Stimulated activated CD8-positive, alpha-beta memory T cell treated with anti-CD3 and anti-CD28 coated beads, Interleukin-4, amount 100 ng/mL, for 24 hours (primary cell): ENCODE data around the gene LRRC74B.
"Not testable (repeated sequence)": the region's sequence is repeated elsewhere in the genome, so short reads cannot be mapped to it uniquely, and the experiment has no call there.

Experiments used
- DNase-seq: peaks from one replicate; pipeline ENCODE4 v3.0.0-alpha.2; 2020; ENCODE audit warnings: low read depth

The LRRC74B gene

GRCh38 chr22:21077884-21078508 lies 32.2 kb downstream of the LRRC74B start:
- DNase-seq = no peak

- DNase-seq = no peak
These were observed 33.2 kb downstream of the LRRC74B start for GRCh38 chr22:21078916-21079315.

DNA sequence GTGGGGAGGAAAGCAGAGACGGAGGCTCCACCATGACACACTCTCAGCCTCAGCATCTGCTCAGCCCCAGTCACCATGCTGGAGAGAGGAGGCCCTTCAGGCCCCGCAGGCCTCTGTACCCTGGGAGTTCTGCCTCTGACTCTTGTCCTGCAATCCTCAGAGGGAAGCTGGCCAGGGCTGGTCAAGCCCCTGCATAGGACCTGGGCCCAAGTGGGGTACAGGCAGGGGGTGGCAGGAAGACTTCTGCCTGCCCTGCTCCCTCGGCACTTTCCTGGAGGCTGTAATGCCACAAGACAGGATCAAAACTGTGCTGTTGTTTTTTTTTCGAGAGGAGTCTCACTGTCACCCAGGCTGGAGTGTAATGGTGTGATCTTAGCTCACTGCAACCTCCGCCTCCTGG lies 33.7 kb downstream of the LRRC74B start:
- no peak for DNase-seq

- no peak for DNase-seq
These were observed 34.8 kb downstream of the LRRC74B start for GRCh38 chr22:21080435-21081137.

DNA sequence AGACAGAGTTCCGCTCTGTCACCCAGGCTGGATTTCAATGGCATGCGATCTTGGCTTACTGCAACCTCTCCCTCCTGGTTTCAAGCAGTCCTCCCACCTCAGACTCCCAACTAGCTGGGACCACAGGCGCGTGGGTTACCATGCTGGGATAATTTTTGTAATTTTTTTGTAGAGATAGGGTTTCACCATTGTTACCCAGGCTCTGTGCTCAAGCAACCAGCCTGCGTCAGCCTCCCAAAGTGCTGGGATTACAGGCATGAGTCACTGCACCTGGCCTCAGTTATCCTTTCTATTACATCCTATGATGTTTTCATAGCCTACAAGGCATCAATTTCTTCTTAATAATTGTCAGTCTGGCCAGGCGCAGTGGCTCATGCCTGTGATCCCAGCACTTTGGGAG lies 36.5 kb downstream of the LRRC74B start:
- no peak for DNase-seq

DNA sequence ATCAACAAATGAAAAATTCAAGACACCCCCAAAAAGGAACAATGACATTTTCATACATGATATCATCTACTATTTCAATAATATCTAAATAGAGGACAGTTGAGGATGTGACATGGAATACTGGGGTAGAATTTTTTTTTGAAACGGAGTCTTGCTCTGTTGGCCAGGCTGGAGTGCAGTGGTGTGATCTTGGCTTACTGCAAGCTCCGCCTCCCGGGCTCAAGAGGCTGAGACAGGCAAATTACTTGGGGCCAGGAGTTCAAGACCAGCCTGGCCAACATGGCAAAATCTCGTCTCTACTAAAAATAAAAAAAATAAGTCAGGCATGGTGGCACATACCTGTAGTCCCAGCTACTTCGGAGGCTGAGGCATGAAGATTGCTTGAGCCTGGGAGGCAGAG lies 41.4 kb downstream of the LRRC74B start:
- DNase-seq = no peak

GRCh38 chr22:21087926-21088325 lies 42.2 kb downstream of the LRRC74B start:
- DNase-seq = not testable (repeated sequence)

- not testable (repeated sequence) for DNase-seq
These were observed 45.5 kb downstream of the LRRC74B start for GRCh38 chr22:21091220-21091619.

DNA sequence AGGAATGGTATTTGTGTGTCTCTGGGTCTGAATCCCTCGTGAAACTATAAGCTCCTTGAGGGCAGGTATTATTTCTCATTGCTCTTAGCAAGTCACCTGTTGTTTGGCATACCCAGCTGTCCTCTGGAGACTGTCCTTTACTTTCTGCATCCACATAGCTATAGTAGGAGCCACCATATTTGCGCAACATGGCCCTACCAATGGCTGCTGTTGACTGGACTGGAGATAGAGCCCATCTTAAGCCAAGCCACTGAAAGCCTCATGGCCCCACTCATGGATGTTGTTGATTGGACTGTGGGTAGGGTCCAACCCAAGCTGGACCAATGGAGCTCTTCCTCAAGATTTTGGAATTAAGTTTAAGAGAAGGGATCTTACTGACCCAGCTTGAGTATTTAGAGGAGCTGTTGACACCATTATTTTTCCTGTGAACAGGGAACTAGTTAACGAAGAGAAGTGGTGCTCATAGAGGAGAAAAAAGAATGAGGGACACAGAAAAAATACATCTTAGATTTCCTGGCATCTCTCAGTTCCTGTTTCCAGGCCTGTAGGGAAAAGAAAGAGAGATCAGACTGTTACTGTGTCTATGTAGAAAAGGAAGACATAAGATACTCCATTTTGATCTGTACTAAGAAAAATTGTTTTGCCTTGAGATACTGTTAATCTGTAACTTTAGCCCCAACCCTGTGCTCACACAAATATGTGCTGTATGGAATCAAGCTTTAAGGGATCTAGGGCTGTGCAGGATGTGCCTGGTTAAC lies 47.2 kb downstream of the LRRC74B start:
- no peak for DNase-seq

GRCh38 chr22:21093555-21094137 lies 47.9 kb downstream of the LRRC74B start:
- DNase-seq = not testable (repeated sequence)

DNA sequence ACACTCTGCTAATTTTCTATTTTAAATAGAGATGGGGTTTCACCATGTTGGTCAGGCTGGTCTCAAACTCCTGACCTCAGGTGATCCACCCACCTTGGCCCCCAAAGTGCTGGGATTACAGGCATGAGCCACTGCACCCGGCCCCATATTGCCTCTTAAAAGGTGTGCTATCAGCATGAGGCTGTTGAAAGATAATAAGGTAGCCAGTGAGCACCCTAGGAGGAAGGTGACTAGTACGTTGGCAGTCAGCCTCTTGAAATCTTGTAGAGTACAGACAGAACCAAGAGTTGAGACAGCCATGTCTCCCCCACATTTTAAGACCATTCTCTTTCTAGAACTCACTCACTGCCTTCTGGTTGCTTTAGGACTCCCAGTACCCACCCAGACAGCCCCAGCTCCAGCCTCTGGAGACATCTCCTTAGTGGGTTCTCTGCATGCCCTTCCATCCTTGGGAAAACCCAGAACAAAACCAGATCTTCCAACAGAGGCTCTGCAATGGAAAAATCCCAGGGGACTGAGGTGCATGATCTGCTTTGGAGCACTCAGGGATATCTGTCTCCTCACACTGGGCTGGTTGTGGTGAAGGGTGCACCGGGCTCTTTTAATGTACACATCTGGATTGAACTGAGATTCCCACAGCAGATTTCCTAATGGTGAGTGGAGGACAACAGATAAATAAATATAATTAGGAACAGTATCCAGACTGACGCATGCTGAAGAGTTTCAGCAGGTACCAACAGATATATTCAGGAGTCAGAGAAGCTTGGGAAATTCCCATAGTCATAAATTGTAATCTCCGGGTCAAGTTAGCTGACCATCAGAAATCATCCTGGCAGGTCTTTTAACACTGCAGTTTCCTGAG lies 49.4 kb downstream of the LRRC74B start:
- no peak for DNase-seq

DNA sequence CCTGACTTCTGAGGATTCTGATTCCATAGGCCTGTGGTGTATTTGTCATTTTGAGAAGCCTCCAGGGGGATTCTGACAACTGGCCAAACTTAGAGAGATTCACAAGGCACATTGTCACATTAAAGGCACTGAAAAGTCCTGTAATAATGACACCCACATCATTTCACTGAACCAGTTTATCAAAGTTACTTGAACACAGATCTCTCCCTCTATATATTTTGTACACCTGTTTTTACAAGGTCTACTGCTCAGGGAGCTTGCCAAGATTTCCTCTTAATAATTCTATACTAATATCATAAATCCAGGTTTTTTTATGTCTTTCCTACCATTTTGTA lies 50.0 kb downstream of the LRRC74B start:
- DNase-seq = no peak

DNA sequence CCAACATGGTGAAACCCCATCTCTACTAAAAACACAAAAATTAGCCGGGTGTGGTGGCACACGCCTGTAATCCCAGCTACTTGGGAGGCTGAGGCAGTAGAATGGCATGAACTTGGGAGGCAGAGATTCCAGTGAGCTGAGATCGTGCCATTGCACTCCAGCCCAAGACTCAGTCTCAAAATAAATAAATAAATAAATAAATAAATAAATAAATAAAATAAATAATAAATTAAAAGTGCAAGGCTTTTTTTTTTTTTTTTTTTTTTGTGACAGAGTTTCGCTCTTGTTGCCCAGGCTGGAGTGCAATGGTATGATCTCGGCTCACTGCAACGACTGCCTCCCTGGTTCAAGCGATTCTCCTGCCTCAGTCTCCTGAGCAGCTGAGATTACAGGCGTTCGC lies 51.1 kb downstream of the LRRC74B start:
- DNase-seq = not testable (repeated sequence)

GRCh38 chr22:21098099-21098671 lies 52.4 kb downstream of the LRRC74B start:
- no peak for DNase-seq

DNA sequence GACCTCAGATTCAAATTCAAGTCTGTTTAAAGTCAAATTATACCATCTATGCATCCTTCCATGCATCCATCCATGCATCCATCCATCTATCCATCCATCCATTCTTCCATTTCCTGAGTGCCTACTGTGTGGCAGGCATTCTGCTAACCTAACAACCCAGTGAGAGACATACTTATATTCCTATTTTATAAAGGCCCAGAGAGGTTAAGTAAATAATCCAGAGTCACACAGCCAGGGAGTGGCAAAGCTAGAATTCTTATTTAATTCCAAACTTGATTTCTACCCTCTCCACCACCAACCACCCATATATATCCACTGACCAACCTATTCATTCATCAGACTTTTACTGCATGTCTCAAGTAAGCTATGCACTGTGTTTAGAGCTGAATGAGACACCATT lies 53.8 kb downstream of the LRRC74B start:
- no peak for DNase-seq

DNA sequence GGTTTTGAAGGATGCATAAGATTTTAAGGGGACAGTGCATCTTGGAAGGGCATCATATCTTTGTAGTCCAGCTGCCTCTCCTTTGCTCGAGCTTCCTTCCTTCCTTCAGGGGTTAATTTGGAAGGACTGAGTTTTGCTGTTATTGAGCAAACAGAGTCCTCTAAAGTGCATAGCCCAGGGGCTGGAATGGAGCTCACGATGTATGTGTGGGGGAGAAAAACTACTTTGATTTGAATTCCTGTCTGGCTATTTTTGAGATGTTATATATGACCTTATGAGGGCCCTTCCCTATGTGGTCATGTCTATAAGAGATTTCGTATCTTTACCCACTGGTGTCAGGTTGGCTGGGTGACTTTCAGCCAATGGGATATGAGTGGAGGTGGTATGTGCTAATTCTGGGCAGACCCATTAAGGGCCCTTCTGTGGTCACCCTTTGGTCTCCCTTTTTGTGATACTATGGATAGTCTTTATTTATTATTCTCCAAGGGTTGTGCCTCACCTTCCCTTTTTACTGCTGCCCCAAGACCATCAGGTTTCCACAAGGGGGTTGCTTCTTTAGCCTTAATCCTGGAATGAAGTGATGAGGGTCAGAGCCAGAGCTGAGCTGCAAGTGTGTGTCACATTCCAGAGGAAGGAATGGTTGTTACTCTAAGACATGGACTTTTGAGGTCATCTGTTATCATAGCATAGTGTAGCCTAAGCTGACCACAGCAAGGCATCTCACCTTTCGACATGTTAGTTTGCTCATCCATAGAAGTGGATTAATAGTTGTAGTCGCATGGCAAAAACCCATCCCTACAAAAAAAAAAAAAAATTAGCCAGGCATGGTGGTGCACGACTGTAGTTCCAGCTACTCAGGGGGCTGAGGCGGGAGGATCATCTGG lies 54.6 kb downstream of the LRRC74B start:
- DNase-seq = no peak

DNA sequence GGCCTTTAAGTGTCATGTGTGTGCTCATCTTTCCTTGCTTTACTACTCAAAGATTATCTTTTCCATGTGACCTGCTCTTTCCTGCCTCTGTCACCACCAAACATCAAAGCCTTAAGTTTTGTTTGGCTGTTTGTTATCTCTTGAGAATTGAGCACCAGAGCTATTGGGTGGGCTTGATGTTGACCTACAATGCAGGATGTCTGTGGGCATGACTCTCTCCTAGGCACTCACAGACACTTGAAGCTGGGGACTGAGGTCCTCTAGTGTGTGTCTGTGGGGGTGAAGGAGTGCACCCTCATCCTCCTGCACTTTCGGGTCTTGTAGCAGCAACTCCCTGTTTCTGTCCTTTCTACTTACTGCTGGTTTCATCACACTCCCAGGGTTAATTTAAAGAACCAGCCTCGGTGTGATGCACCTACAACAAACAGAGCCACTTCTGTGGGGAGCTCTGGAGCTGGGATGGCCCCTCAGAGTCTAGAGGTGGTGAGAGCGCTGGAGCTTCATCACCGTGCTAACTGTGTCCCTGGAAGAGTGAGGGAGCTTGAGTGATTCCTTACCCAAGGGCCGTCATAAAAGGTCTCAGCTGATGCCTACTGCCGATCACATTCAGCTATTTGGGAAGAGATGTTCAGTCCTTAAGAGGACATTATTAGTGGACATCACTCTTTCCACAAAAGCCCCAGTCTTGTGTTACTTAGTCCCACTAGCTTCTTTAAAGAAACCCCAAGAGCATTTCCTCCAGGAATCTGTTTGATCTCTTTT lies 56.3 kb downstream of the LRRC74B start:
- no peak for DNase-seq

DNA sequence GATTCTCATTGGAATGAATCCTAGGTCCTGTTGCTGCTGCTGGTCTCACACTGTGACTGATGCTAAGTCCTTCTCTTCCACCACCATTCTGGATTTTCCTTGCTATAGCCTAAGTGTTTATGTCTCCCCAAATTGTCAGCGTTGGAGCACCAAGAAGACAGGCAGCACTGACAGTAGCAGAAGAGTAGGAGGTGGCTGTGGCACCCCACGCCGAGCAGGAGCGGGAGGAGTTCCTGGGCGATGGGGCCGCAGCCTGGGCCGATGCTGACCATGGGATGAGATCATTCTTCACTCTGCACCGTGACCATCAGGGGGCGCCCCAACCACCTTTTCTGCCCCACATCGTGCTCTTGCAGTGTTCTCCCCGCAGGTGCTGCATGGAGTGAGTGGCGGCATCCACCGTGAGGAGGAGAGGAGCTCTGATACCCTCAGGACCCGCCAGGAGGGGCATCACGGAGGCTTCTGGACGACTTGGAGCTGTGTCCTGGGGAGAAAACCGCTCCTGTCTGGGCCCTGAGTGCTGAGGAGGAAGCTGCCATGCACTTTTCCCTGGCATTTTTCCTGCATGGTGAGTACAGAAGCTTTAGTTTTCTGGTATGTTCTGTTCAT lies 57.0 kb downstream of the LRRC74B start:
- peak; percentile 68 for DNase-seq

- no peak for DNase-seq
These were observed 57.9 kb downstream of the LRRC74B start for GRCh38 chr22:21103633-21104032.
